CD4-positive, alpha-beta T cell (primary cell): ENCODE data around the gene PCDH1. TPM values are rescaled to one million over a fixed set of nuclear protein-coding genes. Genes with fewer than 3 reads are reported as not detected.

Experiments
- ATAC-seq: fragments of 200-7000 bp; cut with Tn5 transposase; one replicate; pipeline ENCODE4 v1.10.0; 2022; ENCODE audit warnings: mild to moderate bottlenecking; ENCODE audit not compliant: poor library complexity
- CTCF ChIA-PET: fragments of 350-600 bp; sonication (Branson Sonifier 250); formaldehyde crosslinking; loops from one replicate; lab custom pipeline; 2021; ENCODE audit warnings: antibody characterized with exemption, inconsistent platforms; lab: Charles Lee
- POLR2A ChIA-PET: fragments of 350-600 bp; sonication (Branson Sonifier 250); formaldehyde crosslinking; loops from one replicate; lab custom pipeline; 2021; ENCODE audit warnings: antibody characterized with exemption, inconsistent platforms; lab: Charles Lee
- DNase-seq, 14 experiments: peaks; one replicate each; pipeline ENCODE4 v3.0.0-alpha.2; 2013 to 2020; ENCODE audit warnings: mixed read lengths in 2 of 14
- H3K27ac ChIP-seq, 2 donors: one replicate each; pipeline versions ENCODE4 v1.5.1 to v1.7.0; 2013; ENCODE audit warnings: low read length in 2 of 2, low read depth in 1 of 2, mild to moderate bottlenecking in 1 of 2
- H3K27me3 ChIP-seq, 2 experiments: 1 replicate in 1 of 2; 2 replicates in 1 of 2; pipeline versions ENCODE4 v1.6.1 to v1.7.0; 2013; ENCODE audit warnings: low read length in 2 of 2, control low read depth in 1 of 2, mild to moderate bottlenecking in 1 of 2, moderate library complexity in 1 of 2; ENCODE audit not compliant: insufficient read depth in 2 of 2, control insufficient read depth in 1 of 2
- H3K36me3 ChIP-seq: one replicate; pipeline ENCODE4 v1.6.1; 2013; ENCODE audit warnings: low read length, control low read depth; ENCODE audit not compliant: insufficient read depth
- H3K4me1 ChIP-seq: one replicate; pipeline ENCODE4 v1.6.1; 2013; ENCODE audit warnings: low read length, control low read depth; ENCODE audit not compliant: insufficient read depth
- H3K4me3 ChIP-seq: one replicate; pipeline ENCODE4 v1.5.1; 2013; ENCODE audit warnings: mild to moderate bottlenecking, low read length, moderate library complexity
- H3K9me3 ChIP-seq, 2 experiments: 1 replicate in 1 of 2; 2 replicates in 1 of 2; pipeline versions ENCODE4 v1.6.1 to v1.7.0; 2013; ENCODE audit warnings: low read length in 2 of 2, mild to moderate bottlenecking in 2 of 2, control low read depth in 1 of 2, moderate library complexity in 1 of 2; ENCODE audit not compliant: control insufficient read depth in 1 of 2, insufficient read depth in 1 of 2
- H3K27ac Mint-ChIP-seq: one replicate; pipeline ENCODE4 v1.8.0; 2020; ENCODE audit warnings: mixed read lengths
- H3K27me3 Mint-ChIP-seq: one replicate; pipeline ENCODE4 v1.8.0; 2021; ENCODE audit warnings: mixed read lengths
- H3K36me3 Mint-ChIP-seq: one replicate; pipeline ENCODE4 v1.8.0; 2021; ENCODE audit warnings: low read depth, mixed read lengths
- H3K4me1 Mint-ChIP-seq: one replicate; pipeline ENCODE4 v1.8.0; 2021; ENCODE audit warnings: low read depth, mixed read lengths
- H3K4me3 Mint-ChIP-seq: one replicate; pipeline ENCODE4 v1.8.0; 2020; ENCODE audit warnings: mild to moderate bottlenecking, mixed read lengths
- H3K9me3 Mint-ChIP-seq: one replicate; pipeline ENCODE4 v1.8.0; 2020; ENCODE audit warnings: mixed read lengths
- intact Hi-C, 2 experiments: fragments of 100-400 bp; cut with DNase I in 1 of 2; cut with micrococcal nuclease in 1 of 2; formaldehyde crosslinking; loops; one replicate each; pipeline versions ENCODE4 v1.15.1 to v1.9.0; 2023 to 2025; cut with DNase I, micrococcal nuclease
- total RNA-seq, 174 experiments: library from RNA in 2 of 174; stranded (reverse) in 2 of 174; gene quantifications; one replicate each; pipeline ENCODE4 v1.2.3 and lab custom pipeline; 2021 to 2026
- TF ChIP-seq, protein P1 (sequence below): fragments of 200-600 bp; IDR thresholded peaks from one replicate; pipeline ENCODE4 v1.8.0; 2022; ENCODE audit warnings: antibody characterized with exemption, mild to moderate bottlenecking

Gene PCDH1
- total RNA-seq, 2 experiments from 2014 or later, result 0.17 TPM; not detected in 1

- TF ChIP-seq, protein P1, sequence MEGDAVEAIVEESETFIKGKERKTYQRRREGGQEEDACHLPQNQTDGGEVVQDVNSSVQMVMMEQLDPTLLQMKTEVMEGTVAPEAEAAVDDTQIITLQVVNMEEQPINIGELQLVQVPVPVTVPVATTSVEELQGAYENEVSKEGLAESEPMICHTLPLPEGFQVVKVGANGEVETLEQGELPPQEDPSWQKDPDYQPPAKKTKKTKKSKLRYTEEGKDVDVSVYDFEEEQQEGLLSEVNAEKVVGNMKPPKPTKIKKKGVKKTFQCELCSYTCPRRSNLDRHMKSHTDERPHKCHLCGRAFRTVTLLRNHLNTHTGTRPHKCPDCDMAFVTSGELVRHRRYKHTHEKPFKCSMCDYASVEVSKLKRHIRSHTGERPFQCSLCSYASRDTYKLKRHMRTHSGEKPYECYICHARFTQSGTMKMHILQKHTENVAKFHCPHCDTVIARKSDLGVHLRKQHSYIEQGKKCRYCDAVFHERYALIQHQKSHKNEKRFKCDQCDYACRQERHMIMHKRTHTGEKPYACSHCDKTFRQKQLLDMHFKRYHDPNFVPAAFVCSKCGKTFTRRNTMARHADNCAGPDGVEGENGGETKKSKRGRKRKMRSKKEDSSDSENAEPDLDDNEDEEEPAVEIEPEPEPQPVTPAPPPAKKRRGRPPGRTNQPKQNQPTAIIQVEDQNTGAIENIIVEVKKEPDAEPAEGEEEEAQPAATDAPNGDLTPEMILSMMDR, result no peak
- no peak overlapping the region for H3K27ac Mint-ChIP-seq
- Histone ChIP-seq H3K4me3 (no peak overlapping the region), H3K4me1 (peaks cover 14% of the 10 kb centered on the region), H3K27ac (no peak overlapping the region), H3K36me3 (no peaks in the 10 kb centered on the region), H3K27me3 (no peaks in the 10 kb centered on the region), H3K9me3 (no peaks in the 10 kb centered on the region)
- no peaks in the 10 kb centered on the region for H3K27me3 Mint-ChIP-seq
- peak overlapping the region; percentile 79 for H3K4me3 Mint-ChIP-seq
- ChIA-PET CTCF (interaction anchor here (1.0 kb wide), 1 partner anchor 28 kb away, joined by 3 read pairs; no protein-coding TSS in a partner anchor), POLR2A (interaction anchor here (0.7 to 2.2 kb wide), 9 partner anchors 8 to 214 kb away, joined by 3 to 16 read pairs (median 5); partner anchors contain the start of genes DELE1, HDAC3, PCDH1 and RELL2)
- intact Hi-C loops, result loop anchor here in 1 of 2 experiments (2.0 kb wide), 1 partner anchor 72 kb away; the partner anchor contains the start of gene DELE1
- ATAC-seq (no peak), DNase-seq (peak in 1 of 14 experiments; percentile 29)
- H3K9me3 Mint-ChIP-seq, result no peaks in the 10 kb centered on the region
- H3K36me3 Mint-ChIP-seq, result no peaks in the 10 kb centered on the region
- H3K4me1 Mint-ChIP-seq, result peaks cover 10% of the 10 kb centered on the region
Observed at GRCh38 chr5:141850786-141851185, 27.4 kb downstream of the PCDH1 start.

- H3K9me3 Mint-ChIP-seq, result no peaks in the 10 kb centered on the region
- intact Hi-C loops, result loop anchor here in 1 of 2 experiments (2.0 kb wide), 1 partner anchor 72 kb away; the partner anchor contains the start of gene DELE1
- H3K27ac Mint-ChIP-seq, result peak overlapping the region; percentile 80
- Histone ChIP-seq H3K4me1 (peaks cover 14% of the 10 kb centered on the region), H3K36me3 (no peaks in the 10 kb centered on the region), H3K27ac (peak overlapping the region; percentile 64 to 71), H3K9me3 (no peaks in the 10 kb centered on the region), H3K27me3 (no peaks in the 10 kb centered on the region), H3K4me3 (peak overlapping the region; percentile 81)
- H3K36me3 Mint-ChIP-seq, result no peaks in the 10 kb centered on the region
- ChIA-PET POLR2A (interaction anchor here (0.7 to 2.2 kb wide), 10 partner anchors 8 to 214 kb away, joined by 3 to 16 read pairs (median 5); partner anchors contain the start of genes DELE1, HDAC3, PCDH1 and RELL2), CTCF (interaction anchor here (1.0 kb wide), 1 partner anchor 29 kb away, joined by 3 read pairs; no protein-coding TSS in a partner anchor)
- DNase-seq (peak in 13 of 14 experiments; percentile 9 to 69 (median 29)), ATAC-seq (peak; percentile 38)
- TF ChIP-seq, protein P1, result no peak
- peak overlapping the region; percentile 90 for H3K4me3 Mint-ChIP-seq
- no peaks in the 10 kb centered on the region for H3K27me3 Mint-ChIP-seq
- H3K4me1 Mint-ChIP-seq, result peaks cover 10% of the 10 kb centered on the region
Observed at GRCh38 chr5:141850244-141850768, 27.9 kb downstream of the PCDH1 start.

DNA sequence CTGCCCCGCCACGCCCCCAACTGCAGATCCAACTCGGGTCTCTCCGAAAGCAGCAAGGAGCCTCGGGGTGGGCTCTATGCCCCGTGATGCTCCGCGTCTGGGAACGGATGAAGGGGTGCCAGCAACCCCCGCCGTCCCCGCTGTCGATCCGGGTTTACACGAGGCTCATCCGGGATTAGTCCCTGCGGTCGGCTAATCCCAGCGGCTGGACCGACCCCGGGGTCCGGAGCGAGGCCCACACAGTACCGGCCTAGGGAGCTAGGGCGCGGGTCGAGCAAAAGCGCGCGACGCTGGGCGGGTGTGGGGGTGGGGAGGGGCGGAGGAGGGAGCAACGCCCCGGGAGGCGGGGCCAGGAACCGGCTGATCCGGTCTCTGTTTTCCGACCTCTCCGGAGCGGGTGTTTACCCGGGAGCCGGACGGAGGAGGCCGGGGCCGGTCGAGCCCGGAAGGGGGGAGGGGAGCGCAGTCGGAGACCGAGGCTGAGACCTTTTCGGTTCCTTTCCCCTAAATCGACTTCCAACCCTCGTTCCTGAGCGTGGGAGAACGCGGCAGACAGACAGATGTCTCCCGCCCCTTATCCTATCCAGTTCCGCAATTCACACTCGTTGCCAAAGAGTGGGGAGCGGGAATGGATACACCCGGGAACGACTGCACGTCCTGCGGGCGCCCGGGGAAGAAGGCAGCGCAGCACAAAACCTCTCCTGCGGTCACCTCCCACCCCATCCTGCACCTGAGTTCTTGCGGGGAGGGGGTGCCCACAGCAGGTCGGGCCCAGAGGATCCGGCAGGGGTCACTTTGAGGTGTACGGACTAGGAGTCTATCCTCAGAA, 28.6 kb downstream of the PCDH1 start:
- Histone ChIP-seq H3K27ac (peak overlapping the region; percentile 64 to 71), H3K4me1 (peaks cover 14% of the 10 kb centered on the region), H3K9me3 (no peaks in the 10 kb centered on the region), H3K27me3 (no peaks in the 10 kb centered on the region), H3K36me3 (no peaks in the 10 kb centered on the region), H3K4me3 (peak overlapping the region; percentile 81)
- ATAC-seq (peak; percentile 77), DNase-seq (peak; percentile 51 to 86 (median 69))
- TF ChIP-seq, protein P1, result no peak
- Mint-ChIP-seq H3K27ac (peak overlapping the region; percentile 80), H3K9me3 (no peaks in the 10 kb centered on the region), H3K36me3 (no peaks in the 10 kb centered on the region), H3K4me1 (peaks cover 10% of the 10 kb centered on the region), H3K27me3 (no peaks in the 10 kb centered on the region), H3K4me3 (peak overlapping the region; percentile 90)
- ChIA-PET POLR2A (interaction anchor here (0.7 to 2.2 kb wide), 10 partner anchors 9 to 213 kb away, joined by 3 to 16 read pairs (median 5); partner anchors contain the start of genes DELE1, HDAC3, PCDH1 and RELL2), CTCF (interaction anchor here (1.0 kb wide), 1 partner anchor 29 kb away, joined by 3 read pairs; no protein-coding TSS in a partner anchor)
- intact Hi-C loops, result loop anchor here (2.0 to 10.0 kb wide), 3 partner anchors 73 to 525 kb away; partner anchors contain the start of genes DELE1 (in 1 of the 2) and TAF7 (in 1 of the 2)
